ENCODE results near the gene CRPPA.
A peak's percentile ranks its signal among the peaks of the same experiment; 100 is the strongest.

Gene CRPPA

DNA sequence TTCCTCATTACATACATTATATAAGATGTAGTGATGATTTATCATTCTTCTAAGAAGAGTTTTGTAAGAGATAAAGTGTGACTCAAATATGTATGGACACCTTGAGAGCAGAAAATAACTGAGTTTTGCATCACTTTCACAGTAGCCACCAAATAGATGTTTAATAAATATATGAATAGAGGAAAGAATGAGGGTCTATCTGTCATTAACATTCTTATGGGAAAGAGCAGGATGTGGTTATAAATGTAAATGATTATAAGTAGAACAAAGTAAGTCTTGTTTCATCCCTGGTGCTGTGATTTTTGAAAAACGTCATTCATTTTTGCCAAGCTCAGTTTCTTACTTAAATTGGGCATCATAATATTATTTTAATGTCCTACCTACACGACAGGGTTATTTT, 15.0 kb upstream of the CRPPA start:
- FAIRE-seq (no peak), DNase-seq (ENCODE audit: insufficient read length, low spot score) (no peak)
- TF ChIP-seq POLR2A (IDR thresholded peaks at IDR 0.05; ENCODE audit: low read depth, low read length), result no peak

DNA sequence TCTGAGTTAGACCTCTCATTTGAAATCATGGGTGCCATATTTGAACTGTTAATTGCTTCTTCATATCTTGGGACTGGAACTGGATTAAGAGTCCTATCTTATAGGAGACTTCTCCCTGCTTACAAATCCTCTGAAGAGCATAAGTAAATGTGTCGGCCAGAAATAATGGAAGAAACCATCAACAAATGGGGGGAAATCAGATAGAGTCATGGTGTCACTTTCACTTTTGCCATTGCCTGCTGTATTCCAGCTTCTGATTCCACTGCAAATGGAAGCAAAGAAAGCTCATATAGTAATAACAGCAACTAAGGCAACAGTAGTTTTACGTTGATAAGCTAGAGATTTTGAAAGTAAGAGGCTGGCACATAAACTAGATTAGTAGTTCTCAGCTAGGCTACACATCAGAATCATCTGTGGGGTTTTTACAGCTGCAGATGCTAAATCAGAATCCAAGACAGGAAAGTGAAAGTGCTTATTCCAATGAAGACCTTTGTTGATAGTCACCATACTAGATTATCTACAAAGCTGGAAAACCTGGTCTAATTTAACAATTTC, 12.3 kb upstream of the CRPPA start:
- DNase-seq (ENCODE audit: insufficient read length, low spot score) (no peak), FAIRE-seq (no peak)
- TF ChIP-seq POLR2A (IDR thresholded peaks at IDR 0.05; ENCODE audit: low read depth, low read length), result no peak

DNA sequence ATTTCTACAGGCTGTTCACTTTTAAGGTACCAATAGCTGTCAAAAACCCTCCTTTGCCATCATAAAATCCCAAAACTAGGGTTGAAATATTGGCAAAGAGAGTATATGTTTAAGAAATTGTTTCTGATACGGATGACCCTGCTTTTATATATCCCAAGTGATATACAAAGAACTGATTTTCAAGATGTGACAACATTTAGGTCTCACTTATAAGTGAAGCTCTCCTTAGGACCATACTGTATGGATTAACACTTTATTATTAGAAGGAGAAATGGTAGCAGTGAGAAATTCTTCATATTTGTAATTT, 11.0 kb upstream of the CRPPA start:
- DNase-seq (ENCODE audit: insufficient read length, low spot score) (no peak), FAIRE-seq (no peak)
- no peak for TF ChIP-seq POLR2A (IDR thresholded peaks at IDR 0.05; ENCODE audit: low read depth, low read length)

DNA sequence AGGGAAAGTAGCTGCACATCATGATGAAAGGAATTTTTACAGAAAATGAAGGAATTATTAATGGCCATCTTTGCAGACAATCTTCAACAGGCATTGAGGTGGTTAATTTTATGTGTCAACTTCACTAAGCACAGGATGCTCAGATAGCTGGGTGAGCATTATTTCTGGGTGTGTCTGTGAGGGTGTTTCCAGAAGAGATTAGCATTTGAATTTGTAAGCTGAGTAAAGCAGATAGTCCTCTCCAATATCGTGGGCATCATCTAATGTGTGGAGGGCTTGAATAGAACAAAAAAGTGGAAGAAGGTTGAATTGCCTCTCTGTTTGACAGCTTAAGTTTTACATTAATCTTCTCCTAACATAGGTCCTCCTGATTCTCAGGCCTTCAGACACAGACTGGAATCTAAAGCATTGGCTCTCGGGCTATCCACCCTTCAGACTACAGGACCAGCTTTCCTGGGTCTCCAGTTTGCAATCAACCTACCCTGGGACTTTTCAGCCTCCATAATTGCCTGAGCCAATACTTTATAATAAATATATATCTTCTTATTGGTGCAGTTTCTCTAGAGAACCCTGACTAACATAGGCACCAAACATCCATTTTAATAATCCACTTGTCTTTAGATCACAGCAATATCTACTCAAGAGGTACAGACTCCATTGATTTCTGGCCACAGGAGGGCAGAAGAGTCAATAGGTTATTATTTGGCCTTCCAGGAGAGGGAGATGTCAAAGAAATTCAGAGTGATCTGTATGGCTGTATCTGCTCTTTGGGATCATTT, 10.5 kb upstream of the CRPPA start:
- DNase-seq (ENCODE audit: insufficient read length, low spot score) (peak; percentile 17), FAIRE-seq (peak; percentile 91)
- TF ChIP-seq POLR2A (IDR thresholded peaks at IDR 0.05; ENCODE audit: low read depth, low read length), result no peak

DNA sequence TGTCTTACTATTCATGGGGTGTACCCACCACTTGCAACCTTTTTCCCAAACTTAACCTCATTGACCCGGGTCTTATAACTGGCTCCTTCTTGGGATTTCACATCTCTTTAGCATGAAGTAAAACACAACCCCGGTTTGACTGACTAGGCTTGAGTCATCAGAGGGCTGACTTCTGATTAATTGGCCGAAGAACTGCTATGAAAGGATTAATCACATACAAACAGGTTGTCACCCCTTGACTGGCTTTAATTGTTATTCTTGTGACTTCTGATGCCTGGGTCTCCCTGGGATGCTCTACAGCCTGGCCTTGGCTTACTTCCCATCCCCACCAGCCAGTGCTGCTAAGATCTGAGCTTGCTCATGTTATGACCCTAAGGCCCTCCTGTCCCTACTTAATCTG, 8.8 kb upstream of the CRPPA start:
- no peak for DNase-seq (ENCODE audit: insufficient read length, low spot score)
- peak; percentile 60 for FAIRE-seq
- no peak for TF ChIP-seq POLR2A (IDR thresholded peaks at IDR 0.05; ENCODE audit: low read depth, low read length)

DNA sequence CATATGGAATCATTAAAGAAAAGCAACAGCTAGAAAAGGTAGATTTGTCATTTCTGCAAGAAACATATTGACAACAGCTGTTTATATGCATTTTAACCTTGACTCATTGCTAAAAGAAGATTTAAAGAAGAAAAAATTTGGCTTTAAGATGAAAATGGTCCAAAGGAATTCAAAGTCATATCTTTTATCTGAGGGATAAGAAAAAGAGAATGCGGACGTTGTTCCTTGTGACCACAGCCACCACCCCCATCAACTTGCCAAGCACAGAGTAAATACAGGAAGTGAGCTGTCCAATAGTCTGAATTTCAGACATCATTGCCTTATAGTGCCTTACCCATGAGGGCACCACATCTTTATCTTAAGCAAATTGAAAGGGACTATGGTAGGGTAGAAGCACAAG, 7.3 kb upstream of the CRPPA start:
- peak; percentile 15 for FAIRE-seq
- no peak for TF ChIP-seq POLR2A (IDR thresholded peaks at IDR 0.05; ENCODE audit: low read depth, low read length)
- DNase-seq (ENCODE audit: insufficient read length, low spot score), result no peak

DNA sequence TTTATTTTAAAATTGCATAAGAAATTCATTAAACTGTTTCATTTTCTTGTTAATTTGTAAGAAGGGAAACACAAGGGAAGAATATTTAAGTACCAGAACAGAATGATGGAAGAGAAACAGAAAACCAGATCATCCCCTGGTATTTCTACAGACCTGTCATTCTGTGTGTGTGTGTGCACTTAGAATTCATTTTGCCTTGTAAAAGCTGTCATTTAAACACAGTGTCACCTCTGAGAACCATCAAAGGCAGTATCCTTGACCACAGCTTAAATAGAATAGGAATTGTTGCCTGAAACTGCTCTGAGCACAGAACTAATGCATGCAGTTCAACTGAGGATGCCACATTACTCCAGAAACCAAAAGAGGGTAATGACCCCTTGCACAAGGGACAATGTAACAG, 6.8 kb upstream of the CRPPA start:
- FAIRE-seq (peak; percentile 27), DNase-seq (ENCODE audit: insufficient read length, low spot score) (no peak)
- no peak for TF ChIP-seq POLR2A (IDR thresholded peaks at IDR 0.05; ENCODE audit: low read depth, low read length)

DNA sequence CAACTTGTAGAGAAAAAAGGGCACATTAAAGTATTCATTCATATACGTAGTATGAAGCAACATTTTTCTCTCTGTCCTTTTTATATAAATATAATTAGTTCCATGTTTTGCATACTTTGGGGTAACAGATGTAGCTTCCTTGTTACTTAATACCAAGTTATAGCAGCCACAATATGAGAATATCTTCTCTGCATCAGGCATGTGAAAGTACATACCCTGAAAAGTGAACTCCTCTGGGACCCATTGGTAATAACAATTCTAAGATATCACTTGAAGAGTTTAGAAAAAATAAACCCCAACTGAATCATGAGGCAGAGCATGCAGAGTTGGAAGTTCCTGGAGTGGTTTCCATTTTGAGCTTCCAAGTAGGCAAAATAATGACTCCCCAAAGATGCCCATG, 2.4 kb upstream of the CRPPA start:
- FAIRE-seq (no peak), DNase-seq (ENCODE audit: insufficient read length, low spot score) (no peak)
- TF ChIP-seq POLR2A (IDR thresholded peaks at IDR 0.05; ENCODE audit: low read depth, low read length), result no peak

DNA sequence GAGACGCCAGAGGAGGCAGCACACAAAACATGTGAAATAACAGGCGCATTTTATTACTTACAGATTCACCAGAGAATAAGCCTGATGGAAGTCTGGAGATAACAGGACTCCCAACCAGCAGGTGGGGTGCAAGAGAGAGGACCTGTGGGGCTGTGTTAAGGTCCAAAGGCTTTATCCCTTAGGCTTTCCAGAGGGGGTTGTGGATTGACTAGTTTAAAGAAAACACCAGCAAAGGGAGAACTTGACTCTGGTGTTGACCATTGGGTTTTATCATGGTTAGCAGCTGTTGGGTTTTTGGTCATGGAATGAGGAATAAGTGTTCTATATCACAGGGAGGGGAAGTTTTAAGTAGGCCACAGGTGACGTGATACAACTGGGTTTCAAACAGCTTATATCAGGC, 1.6 kb upstream of the CRPPA start:
- TF ChIP-seq POLR2A (IDR thresholded peaks at IDR 0.05; ENCODE audit: low read depth, low read length), result no peak
- FAIRE-seq (no peak), DNase-seq (ENCODE audit: insufficient read length, low spot score) (no peak)

DNA sequence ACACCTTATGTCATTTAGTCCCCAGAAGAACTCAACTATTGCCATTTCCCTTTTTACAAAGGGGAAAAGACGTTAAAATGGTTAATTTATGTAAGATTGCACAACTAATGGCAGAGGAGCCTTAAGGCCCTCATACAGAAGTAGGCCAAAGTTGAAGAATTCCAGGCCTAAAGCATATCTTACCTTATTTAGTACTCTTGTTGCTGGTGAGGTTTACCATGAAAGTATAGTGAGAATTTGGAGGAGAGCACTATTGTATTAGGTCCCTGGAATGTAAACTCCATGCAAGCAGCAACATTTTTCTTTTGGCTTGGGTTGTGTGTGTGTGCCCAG, 731 bp upstream of the CRPPA start:
- DNase-seq (ENCODE audit: insufficient read length, low spot score) (no peak), FAIRE-seq (no peak)
- TF ChIP-seq POLR2A (IDR thresholded peaks at IDR 0.05; ENCODE audit: low read depth, low read length), result no peak

DNA sequence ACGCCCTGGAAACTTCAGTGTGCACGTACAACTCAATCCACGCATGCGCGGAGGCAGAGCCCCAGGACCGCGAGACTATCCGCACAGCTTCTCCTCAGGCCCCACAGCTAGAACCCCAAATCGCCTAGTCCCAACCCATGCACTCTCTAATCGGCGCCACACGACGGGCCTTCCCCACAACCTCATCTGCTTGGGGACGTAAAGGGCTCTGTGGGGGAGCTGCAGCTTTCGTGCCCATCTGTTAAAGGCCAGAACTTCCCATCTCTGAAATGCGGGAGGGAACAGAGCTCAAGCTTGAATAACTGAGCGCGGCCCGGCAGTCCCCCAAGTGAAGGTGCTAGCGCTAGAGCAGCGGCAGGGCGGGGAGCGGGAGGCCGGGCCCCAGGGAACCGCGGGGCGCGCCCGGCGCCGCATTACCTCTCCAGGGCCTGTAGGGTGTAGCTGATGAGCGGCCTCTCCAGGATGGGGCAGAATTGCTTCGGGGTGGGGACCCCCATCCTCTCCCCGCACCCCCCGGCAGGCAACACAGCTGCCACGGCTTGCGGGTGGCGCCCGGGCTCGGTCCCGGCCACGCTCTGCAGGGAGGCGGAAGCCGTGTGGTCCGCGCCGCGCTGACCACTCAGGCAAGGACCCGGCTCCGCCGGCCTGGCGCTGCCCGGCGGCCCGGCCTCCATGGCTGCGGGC, 547 bp downstream of the CRPPA start:
- peak; percentile 91 for TF ChIP-seq POLR2A (IDR thresholded peaks at IDR 0.05; ENCODE audit: low read depth, low read length)
- peak; percentile 82 for FAIRE-seq
- peak; percentile 87 for DNase-seq (ENCODE audit: insufficient read length, low spot score)

DNA sequence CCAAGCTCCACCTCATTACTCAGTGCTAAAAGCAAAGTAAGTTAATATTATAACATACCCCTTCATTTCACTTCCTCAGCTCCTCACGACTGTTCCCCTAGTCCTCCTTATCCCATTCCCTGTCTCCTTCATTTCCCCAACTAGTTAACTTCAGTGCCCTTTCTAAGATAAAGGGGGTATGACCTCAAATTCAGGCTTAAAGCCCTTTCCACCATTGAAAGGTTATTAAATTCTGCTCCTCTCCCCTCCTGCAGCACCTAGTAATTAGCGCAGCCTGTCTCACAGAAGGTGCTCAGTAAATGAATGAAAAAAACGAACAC, 1.0 kb downstream of the CRPPA start:
- DNase-seq (ENCODE audit: insufficient read length, low spot score), result no peak
- TF ChIP-seq POLR2A (IDR thresholded peaks at IDR 0.05; ENCODE audit: low read depth, low read length), result no peak
- FAIRE-seq, result no peak

DNA sequence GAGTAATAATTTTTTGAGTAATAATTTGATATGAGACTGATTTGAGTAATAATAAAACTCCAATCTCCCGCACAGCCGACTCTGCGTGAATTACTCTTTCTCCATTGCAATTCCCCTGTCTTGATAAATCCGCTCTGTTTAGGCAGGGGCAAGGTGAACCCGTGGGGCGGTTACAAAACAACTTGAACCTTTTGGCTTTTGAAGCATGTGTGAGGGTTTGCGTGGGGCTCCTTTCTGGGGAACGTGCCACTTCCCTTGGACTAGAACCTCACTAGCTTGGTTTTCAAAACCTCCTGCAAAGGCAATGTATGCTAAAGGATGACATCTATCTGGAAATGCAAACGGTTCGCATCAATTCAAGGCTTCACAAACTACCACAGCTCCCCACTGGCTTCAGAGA, 1.5 kb downstream of the CRPPA start:
- DNase-seq (ENCODE audit: insufficient read length, low spot score), result no peak
- no peak for TF ChIP-seq POLR2A (IDR thresholded peaks at IDR 0.05; ENCODE audit: low read depth, low read length)
- no peak for FAIRE-seq

DNA sequence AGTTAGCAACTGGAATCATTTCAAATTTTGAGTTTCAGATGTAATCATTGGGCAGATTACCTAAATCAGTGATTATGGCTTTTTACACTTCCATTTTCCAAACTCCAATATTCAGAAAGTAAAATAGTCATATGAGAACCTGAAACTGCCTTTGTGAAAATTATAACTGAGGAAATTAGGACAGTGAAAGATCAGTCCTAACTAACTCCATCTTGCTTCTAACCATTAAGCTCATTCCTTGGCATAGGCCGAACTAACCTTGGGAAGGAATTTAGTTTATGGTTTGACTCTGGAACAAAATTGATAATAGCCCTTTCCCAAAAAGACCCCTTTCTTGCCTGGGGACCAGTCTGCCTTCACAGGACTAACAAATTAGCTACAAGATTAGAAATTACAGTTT, 2.2 kb downstream of the CRPPA start:
- TF ChIP-seq POLR2A (IDR thresholded peaks at IDR 0.05; ENCODE audit: low read depth, low read length), result no peak
- no peak for FAIRE-seq
- DNase-seq (ENCODE audit: insufficient read length, low spot score), result no peak

DNA sequence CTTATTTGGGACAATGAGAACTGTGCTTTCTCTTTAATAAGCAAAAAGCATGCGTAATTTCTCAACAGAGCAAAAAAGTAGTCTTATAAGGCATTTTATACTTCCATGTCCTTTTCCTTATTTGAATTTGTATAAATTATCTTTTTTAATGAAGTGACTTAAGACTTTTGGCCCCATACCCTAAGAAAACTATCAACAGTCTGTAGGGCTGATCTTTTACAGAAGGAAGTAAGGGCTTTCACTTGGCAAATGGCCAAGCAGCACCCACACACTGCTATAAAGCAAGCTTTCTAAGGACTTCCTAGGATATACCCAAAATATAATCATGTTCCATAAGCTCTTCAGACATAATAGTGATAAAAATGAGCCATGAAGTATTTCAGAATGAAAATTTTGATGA, 3.4 kb downstream of the CRPPA start:
- FAIRE-seq (no peak), DNase-seq (ENCODE audit: insufficient read length, low spot score) (no peak)
- TF ChIP-seq POLR2A (IDR thresholded peaks at IDR 0.05; ENCODE audit: low read depth, low read length), result no peak

All from H54 (cell line).